HFF-Myc (cell line): ENCODE data around the gene CNP.

ENCODE experiments used
- DNase-seq: peaks from one replicate; pipeline ENCODE4 v3.0.0-alpha.2; 2011; ENCODE audit warnings: low read depth; ENCODE audit errors: extremely low read depth
- H3K4me3 ChIP-seq: replicated peaks from 2 replicates; pipeline ENCODE4 v1.5.1; 2011; ENCODE audit warnings: low read depth, mild to moderate bottlenecking, control low read depth, low read length
- CTCF ChIP-seq: IDR thresholded peaks from 2 replicates; pipeline ENCODE4 v1.5.1; 2012; ENCODE audit warnings: mild to moderate bottlenecking, low read depth, low read length, control low read depth; ENCODE audit errors: missing control alignments

The CNP gene

GRCh38 chr17:42023524-42024349 lies 57.1 kb downstream of the CNP start:
- no peak for DNase-seq
- TF ChIP-seq CTCF: no peak
- no peak overlapping the region for H3K4me3 ChIP-seq

GRCh38 chr17:42025191-42025579 lies 58.6 kb downstream of the CNP start:
- no peak for TF ChIP-seq CTCF
- no peak overlapping the region for H3K4me3 ChIP-seq
- no peak for DNase-seq

GRCh38 chr17:42025936-42026335 lies 59.3 kb downstream of the CNP start:
- TF ChIP-seq CTCF: no peak
- no peak for DNase-seq
- no peak overlapping the region for H3K4me3 ChIP-seq

- no peak for DNase-seq
- TF ChIP-seq CTCF: no peak
- H3K4me3 ChIP-seq: no peak overlapping the region
Observed at GRCh38 chr17:42026857-42027589, 60.4 kb downstream of the CNP start.
